ENCODE results near the gene KREMEN1.
"Not testable (repeated sequence)": the region's sequence is repeated elsewhere in the genome, so short reads cannot be mapped to it uniquely, and the experiment has no call there.

Gene KREMEN1

DNA sequence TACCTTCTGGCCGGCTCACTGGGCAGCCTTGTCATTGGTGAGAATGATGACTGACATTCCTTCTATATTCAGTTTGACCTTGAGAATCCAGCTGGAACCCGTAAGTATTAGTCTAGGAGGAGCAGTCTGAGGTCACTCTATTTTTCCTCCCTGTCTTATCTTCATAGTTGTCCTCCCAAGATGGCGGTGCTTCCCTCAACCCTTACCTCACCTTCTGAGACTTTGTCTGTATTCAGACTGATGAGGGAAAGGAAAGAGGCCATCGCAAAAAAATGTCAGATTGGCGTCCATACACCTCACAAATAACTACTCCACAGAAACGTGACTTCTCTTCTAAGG is 6.0 kb downstream of the KREMEN1 start:
- DNase-seq (ENCODE audit: low read depth in 2 of 2): no peak

- DNase-seq (ENCODE audit: low read depth in 2 of 2): no peak
Measured at GRCh38 chr22:29079218-29079901, 6.5 kb downstream of the KREMEN1 start.

- DNase-seq (ENCODE audit: low read depth in 2 of 2): no peak
Measured at GRCh38 chr22:29080106-29080975, 7.5 kb downstream of the KREMEN1 start.

GRCh38 chr22:29081517-29082236 is 8.8 kb downstream of the KREMEN1 start:
- DNase-seq (ENCODE audit: low read depth in 2 of 2): no peak

DNA sequence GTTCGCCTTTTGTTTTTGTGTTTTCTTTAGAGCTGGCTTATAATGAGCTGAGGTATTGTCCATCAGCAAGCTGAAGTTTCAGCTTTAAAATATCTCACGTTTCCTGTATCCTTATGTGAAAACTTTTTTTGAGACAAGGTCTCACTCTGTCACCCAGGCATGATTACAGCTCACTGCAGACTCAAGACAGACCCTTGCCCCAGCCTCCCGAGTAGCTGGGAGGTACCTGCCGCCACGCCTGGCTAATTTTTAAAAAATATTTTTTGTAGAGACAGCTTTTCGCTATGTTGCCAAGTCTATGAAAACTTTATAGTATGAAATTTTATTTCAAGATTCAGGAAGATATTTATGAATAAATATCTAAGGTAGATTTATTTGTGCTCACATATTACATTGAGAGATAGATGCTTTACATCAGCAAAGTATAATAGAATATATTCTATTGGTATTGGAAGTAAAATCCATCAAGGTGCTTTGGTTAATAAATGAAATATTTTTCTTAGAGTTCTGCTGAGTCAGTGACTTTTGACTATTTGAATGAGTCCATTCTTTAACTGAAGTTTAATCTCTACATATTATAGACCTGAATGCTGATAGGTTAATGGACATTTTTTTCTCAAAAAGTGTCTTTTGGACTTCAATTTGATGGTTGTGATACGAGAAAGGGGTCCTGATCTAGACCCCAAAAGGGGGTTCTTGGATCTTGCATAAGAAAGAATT is 10.2 kb downstream of the KREMEN1 start:
- DNase-seq (ENCODE audit: low read depth in 2 of 2): no peak

GRCh38 chr22:29083576-29083932 is 10.7 kb downstream of the KREMEN1 start:
- DNase-seq (ENCODE audit: low read depth in 2 of 2): not testable (repeated sequence)

DNA sequence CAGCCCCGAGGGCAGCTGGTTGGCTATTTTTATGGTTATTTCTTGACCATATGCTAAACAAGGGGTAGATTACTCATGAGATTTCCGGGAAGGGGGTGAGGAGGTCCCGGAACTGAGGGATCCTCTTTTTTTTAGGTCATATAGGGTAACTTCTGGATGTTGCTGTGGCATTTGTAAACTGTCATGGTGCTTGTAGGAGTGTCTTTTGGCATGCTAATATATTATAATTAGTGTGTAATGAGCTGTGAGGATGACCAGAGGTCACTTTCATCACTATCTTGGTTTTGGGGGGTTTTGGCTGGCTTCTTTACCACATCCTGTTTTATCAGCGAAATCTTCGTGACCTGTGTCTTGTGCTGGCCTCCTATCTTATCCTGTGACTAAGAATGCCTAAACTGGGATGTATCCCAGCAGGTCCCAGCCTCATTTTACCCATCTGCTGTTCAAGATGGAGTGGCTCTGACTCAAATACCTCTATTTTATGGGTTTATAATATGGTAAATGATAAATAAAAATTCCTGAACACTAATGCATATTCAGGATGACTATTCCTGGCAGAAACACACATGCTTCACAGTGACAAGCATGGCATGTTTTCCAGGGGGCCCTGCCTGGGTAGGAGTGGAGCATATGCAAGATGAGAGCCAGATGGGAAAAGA is 11.2 kb downstream of the KREMEN1 start:
- DNase-seq (ENCODE audit: low read depth in 2 of 2): no peak

- no peak for DNase-seq (ENCODE audit: low read depth in 2 of 2)
Measured at GRCh38 chr22:29087012-29087411, 14.2 kb downstream of the KREMEN1 start.

- no peak for DNase-seq (ENCODE audit: low read depth in 2 of 2)
Measured at GRCh38 chr22:29088809-29089208, 16.0 kb downstream of the KREMEN1 start.

GRCh38 chr22:29089507-29089906 is 16.7 kb downstream of the KREMEN1 start:
- DNase-seq (ENCODE audit: low read depth in 2 of 2): no peak

GRCh38 chr22:29090039-29090438 is 17.2 kb downstream of the KREMEN1 start:
- no peak for DNase-seq (ENCODE audit: low read depth in 2 of 2)

DNA sequence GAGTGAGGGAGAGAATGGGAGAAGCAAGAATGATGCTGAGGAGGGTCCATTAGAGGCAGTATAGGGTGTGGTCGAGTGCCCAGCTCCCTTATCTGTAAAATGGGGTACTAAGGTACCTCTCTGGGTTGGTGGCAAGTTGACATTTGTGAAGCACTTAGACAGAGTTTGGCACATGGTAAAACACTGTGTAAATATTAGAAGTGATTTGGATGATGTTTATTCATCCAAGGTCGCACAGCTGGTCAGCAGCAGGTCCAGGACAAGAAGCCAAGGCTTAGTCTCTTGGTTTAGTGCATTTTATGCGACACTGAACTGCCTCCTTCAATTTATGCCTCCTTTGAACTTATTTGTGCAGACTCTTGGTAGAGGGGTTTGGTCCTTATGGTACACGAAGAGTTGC is 19.4 kb downstream of the KREMEN1 start:
- DNase-seq (ENCODE audit: low read depth in 2 of 2): no peak

GRCh38 chr22:29093030-29093429 is 20.2 kb downstream of the KREMEN1 start:
- no peak for DNase-seq (ENCODE audit: low read depth in 2 of 2)

DNA sequence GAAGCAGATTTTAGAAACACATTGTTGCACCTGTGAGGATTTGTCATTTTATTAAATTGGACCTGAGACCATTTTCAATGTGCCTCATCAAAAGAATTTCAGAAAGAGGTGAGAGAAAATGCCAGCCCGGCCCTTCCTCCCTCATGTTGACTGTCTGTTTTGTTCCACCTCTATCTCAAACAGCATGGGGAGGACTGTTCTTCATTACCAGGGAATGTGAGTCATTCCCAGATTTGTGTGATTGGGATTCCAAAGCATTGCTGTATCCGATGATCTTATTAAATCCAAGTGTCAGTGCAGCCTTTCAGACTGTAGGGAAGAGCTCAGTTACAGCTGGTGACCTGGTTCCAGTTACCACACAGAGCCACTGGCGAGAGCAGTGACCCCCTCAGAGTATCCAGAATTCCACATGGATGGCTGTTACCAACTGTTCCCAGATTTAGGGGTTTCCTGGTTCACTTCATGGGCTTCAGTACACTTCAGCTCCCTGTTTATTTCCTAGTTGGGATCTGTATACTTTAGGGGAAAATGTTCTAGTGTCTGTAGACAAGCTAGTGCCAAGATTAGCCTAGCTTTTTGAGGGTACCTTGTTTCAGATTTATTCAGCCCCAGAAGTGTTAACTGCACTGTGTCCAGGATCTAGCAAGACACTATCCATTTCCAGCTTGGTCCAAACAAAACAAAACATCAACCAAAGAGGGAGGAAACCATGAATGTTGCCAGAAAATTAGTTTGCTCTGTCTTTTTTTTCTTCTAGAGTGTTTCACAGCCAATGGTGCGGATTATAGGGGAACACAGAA is 20.9 kb downstream of the KREMEN1 start:
- no peak for DNase-seq (ENCODE audit: low read depth in 2 of 2)

- no peak for DNase-seq (ENCODE audit: low read depth in 2 of 2)
Measured at GRCh38 chr22:29095459-29095858, 22.6 kb downstream of the KREMEN1 start.

DNA sequence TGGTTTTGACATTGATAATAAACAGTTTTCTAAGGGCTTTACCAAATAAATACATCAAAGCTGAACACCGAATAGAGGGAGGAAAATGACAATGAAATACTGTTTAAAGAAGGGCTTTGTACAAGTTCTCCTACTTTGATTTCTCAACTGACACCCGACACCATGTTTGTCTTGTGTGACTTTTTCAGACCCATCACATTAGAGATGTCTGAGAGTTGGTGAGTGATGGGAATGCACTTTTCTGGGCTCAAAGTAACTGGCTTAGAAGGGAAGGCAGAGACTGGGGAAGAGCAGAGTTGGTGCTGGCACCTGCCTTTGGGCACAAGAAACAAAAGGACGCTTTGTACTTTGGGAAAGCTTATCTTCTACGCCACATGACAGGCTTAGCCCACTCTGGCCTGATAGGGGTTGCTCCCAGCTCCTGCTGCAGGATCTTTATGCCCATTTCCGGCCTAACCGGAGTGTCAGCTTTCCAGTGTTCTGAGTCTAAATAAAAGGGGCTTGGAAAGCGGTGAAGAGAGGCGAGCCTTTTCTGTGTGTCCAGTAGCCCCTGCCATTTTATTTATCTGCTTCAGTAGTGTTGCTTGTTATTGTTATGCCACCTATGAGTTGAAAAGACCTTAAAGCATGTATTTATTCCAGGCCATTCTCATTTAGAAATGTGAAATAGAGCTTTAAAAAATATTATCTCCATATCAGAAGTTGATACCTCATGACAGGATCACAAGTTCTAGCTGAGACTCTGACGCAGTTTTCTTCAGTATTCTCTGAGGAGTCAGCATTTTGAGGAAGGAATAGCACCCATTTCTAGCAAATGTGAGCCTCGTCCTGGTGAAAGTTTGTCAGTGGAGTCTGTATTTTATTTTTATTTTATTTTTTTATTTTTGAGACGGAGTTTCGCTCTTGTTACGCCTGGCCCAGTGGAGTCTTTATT is 24.2 kb downstream of the KREMEN1 start:
- DNase-seq (ENCODE audit: low read depth in 2 of 2): no peak

GRCh38 chr22:29098296-29098695 is 25.5 kb downstream of the KREMEN1 start:
- no peak for DNase-seq (ENCODE audit: low read depth in 2 of 2)

DNA sequence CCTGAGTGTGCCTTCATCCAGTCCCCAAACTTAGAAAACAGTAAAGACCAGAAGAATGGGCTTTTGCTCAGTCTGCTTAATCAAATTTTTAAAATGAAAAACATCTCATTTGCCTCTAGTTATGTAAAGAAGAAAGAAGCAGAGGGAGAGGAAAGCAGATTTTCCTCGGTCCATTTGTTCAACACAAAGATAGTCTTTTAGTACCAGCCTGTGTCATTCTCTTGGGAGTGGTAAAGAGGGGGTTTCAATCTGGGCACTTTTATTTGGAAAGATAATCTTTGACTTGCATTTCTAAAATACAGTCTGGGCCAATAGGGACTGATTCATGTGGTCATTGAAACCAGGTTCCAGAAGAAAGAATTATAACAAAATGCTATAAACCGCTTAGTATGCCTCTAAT is 29.5 kb downstream of the KREMEN1 start:
- no peak for DNase-seq (ENCODE audit: low read depth in 2 of 2)

DNA sequence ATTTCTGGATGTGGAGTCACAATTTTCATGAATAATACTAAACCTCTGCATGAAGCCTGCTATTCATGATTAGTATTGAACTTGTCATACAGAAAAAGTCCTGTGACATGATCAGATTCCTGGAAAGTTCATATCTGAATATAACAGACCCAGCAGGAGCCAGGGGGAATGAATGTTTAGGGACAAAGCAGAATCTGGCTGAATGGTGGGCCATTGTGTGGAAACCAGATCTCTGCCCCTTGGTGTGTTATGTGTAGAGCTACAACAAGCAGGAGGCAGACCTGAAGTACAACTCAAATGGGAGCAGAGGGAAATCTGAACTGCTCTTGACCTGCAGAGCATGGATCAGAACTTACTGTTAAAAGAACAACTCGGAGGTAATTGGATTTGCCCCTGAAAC is 30.3 kb downstream of the KREMEN1 start:
- DNase-seq (ENCODE audit: low read depth in 2 of 2): no peak

- no peak for DNase-seq (ENCODE audit: low read depth in 2 of 2)
Measured at GRCh38 chr22:29105468-29105867, 32.6 kb downstream of the KREMEN1 start.

All from stimulated activated CD4-positive, alpha-beta T cell treated with anti-CD3 and anti-CD28 coated beads, Interleukin-1b, Interleukin-23, amount 100 ng/mL, for 4 hours (primary cell).